CD4-positive, alpha-beta T cell (primary cell): ENCODE data around the gene RNF121. TPM values are rescaled to one million over a fixed set of nuclear protein-coding genes. Genes with fewer than 3 reads are reported as not detected.
"Not testable (repeated sequence)": the region's sequence is repeated elsewhere in the genome, so short reads cannot be mapped to it uniquely, and the experiment has no call there.

Experiments
- ATAC-seq: fragments of 200-7000 bp; cut with Tn5 transposase; one replicate; pipeline ENCODE4 v1.10.0; 2022; ENCODE audit warnings: mild to moderate bottlenecking; ENCODE audit not compliant: poor library complexity
- CTCF ChIA-PET: fragments of 350-600 bp; sonication (Branson Sonifier 250); formaldehyde crosslinking; loops from one replicate; lab custom pipeline; 2021; ENCODE audit warnings: antibody characterized with exemption, inconsistent platforms; lab: Charles Lee
- POLR2A ChIA-PET: fragments of 350-600 bp; sonication (Branson Sonifier 250); formaldehyde crosslinking; loops from one replicate; lab custom pipeline; 2021; ENCODE audit warnings: antibody characterized with exemption, inconsistent platforms; lab: Charles Lee
- DNase-seq, 14 experiments: peaks; one replicate each; pipeline ENCODE4 v3.0.0-alpha.2; 2013 to 2020; ENCODE audit warnings: mixed read lengths in 2 of 14
- H3K27ac ChIP-seq, 2 donors: one replicate each; pipeline versions ENCODE4 v1.5.1 to v1.7.0; 2013; ENCODE audit warnings: low read length in 2 of 2, low read depth in 1 of 2, mild to moderate bottlenecking in 1 of 2
- H3K27me3 ChIP-seq, 2 experiments: 1 replicate in 1 of 2; 2 replicates in 1 of 2; pipeline versions ENCODE4 v1.6.1 to v1.7.0; 2013; ENCODE audit warnings: low read length in 2 of 2, control low read depth in 1 of 2, mild to moderate bottlenecking in 1 of 2, moderate library complexity in 1 of 2; ENCODE audit not compliant: insufficient read depth in 2 of 2, control insufficient read depth in 1 of 2
- H3K36me3 ChIP-seq: one replicate; pipeline ENCODE4 v1.6.1; 2013; ENCODE audit warnings: low read length, control low read depth; ENCODE audit not compliant: insufficient read depth
- H3K4me1 ChIP-seq: one replicate; pipeline ENCODE4 v1.6.1; 2013; ENCODE audit warnings: low read length, control low read depth; ENCODE audit not compliant: insufficient read depth
- H3K4me3 ChIP-seq: one replicate; pipeline ENCODE4 v1.5.1; 2013; ENCODE audit warnings: mild to moderate bottlenecking, low read length, moderate library complexity
- H3K9me3 ChIP-seq, 2 experiments: 1 replicate in 1 of 2; 2 replicates in 1 of 2; pipeline versions ENCODE4 v1.6.1 to v1.7.0; 2013; ENCODE audit warnings: low read length in 2 of 2, mild to moderate bottlenecking in 2 of 2, control low read depth in 1 of 2, moderate library complexity in 1 of 2; ENCODE audit not compliant: control insufficient read depth in 1 of 2, insufficient read depth in 1 of 2
- H3K27ac Mint-ChIP-seq: one replicate; pipeline ENCODE4 v1.8.0; 2020; ENCODE audit warnings: mixed read lengths
- H3K27me3 Mint-ChIP-seq: one replicate; pipeline ENCODE4 v1.8.0; 2021; ENCODE audit warnings: mixed read lengths
- H3K36me3 Mint-ChIP-seq: one replicate; pipeline ENCODE4 v1.8.0; 2021; ENCODE audit warnings: low read depth, mixed read lengths
- H3K4me1 Mint-ChIP-seq: one replicate; pipeline ENCODE4 v1.8.0; 2021; ENCODE audit warnings: low read depth, mixed read lengths
- H3K4me3 Mint-ChIP-seq: one replicate; pipeline ENCODE4 v1.8.0; 2020; ENCODE audit warnings: mild to moderate bottlenecking, mixed read lengths
- H3K9me3 Mint-ChIP-seq: one replicate; pipeline ENCODE4 v1.8.0; 2020; ENCODE audit warnings: mixed read lengths
- intact Hi-C, 2 experiments: fragments of 100-400 bp; cut with DNase I in 1 of 2; cut with micrococcal nuclease in 1 of 2; formaldehyde crosslinking; loops; one replicate each; pipeline versions ENCODE4 v1.15.1 to v1.9.0; 2023 to 2025; cut with DNase I, micrococcal nuclease
- total RNA-seq, 174 experiments: library from RNA in 2 of 174; stranded (reverse) in 2 of 174; gene quantifications; one replicate each; pipeline ENCODE4 v1.2.3 and lab custom pipeline; 2021 to 2026
- TF ChIP-seq, protein P1 (sequence below): fragments of 200-600 bp; IDR thresholded peaks from one replicate; pipeline ENCODE4 v1.8.0; 2022; ENCODE audit warnings: antibody characterized with exemption, mild to moderate bottlenecking

The RNF121 gene
- total RNA-seq, 2 experiments from 2014 or later = 10.1 to 10.4 TPM

DNA sequence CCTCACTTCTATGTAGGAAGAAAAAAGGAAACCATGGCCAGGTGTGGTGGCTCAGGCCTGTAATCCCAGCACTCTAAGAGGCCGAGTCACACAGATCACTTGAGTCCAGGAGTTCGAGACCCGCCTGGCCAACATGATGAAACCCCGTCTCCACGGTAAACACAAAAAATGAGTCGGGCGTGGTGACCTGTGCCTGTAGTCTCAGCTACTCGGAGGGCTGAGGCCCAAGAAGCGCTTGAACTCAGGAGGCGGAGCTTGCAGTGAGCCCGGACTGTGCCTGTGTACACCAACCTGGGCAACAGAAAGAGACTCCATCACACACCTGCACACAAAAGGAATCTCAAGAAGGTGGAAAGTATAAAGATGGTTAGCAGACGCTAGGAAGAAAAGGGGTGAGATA, 32.9 kb upstream of the RNF121 start:
- no peak overlapping the region for H3K4me3 ChIP-seq
- no peaks in the 10 kb centered on the region for H3K27me3 ChIP-seq
- no peak for DNase-seq
- intact Hi-C loops = no loop called here
- H3K36me3 Mint-ChIP-seq = peaks cover 29% of the 10 kb centered on the region
- no peak for ATAC-seq
- CTCF ChIA-PET = no interaction called here
- H3K27ac ChIP-seq = no peak overlapping the region
- no peaks in the 10 kb centered on the region for H3K4me1 Mint-ChIP-seq
- TF ChIP-seq, protein P1, sequence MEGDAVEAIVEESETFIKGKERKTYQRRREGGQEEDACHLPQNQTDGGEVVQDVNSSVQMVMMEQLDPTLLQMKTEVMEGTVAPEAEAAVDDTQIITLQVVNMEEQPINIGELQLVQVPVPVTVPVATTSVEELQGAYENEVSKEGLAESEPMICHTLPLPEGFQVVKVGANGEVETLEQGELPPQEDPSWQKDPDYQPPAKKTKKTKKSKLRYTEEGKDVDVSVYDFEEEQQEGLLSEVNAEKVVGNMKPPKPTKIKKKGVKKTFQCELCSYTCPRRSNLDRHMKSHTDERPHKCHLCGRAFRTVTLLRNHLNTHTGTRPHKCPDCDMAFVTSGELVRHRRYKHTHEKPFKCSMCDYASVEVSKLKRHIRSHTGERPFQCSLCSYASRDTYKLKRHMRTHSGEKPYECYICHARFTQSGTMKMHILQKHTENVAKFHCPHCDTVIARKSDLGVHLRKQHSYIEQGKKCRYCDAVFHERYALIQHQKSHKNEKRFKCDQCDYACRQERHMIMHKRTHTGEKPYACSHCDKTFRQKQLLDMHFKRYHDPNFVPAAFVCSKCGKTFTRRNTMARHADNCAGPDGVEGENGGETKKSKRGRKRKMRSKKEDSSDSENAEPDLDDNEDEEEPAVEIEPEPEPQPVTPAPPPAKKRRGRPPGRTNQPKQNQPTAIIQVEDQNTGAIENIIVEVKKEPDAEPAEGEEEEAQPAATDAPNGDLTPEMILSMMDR = no peak
- no peaks in the 10 kb centered on the region for H3K4me1 ChIP-seq
- POLR2A ChIA-PET = no interaction called here
- no peaks in the 10 kb centered on the region for H3K36me3 ChIP-seq
- H3K9me3 Mint-ChIP-seq = peaks cover 2% of the 10 kb centered on the region
- H3K9me3 ChIP-seq = no peaks in the 10 kb centered on the region
- no peak overlapping the region for H3K4me3 Mint-ChIP-seq
- H3K27ac Mint-ChIP-seq = no peak overlapping the region
- no peaks in the 10 kb centered on the region for H3K27me3 Mint-ChIP-seq

DNA sequence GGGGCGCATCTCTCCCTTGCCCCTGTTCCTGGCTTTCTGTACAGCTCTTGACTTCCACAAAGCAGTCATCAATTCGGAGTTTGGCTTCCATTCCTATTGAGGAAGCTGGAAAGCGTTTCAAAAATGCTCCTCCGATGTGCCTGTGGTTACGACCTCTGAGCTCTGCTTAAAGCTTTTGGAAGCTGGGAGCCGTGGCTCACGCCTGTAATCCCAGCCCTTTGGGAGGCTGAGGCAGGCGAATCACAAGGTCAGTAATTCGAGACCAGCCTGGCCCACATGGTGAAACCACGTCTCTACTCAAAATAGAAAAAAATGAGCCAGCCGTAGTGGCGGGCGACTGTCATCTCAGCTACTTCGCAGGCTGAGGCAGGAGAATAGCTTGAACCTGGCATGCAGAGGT, 27.7 kb upstream of the RNF121 start:
- H3K36me3 ChIP-seq, CTCF ChIA-PET, H3K4me1 ChIP-seq, DNase-seq, intact Hi-C loops, H3K27ac Mint-ChIP-seq, H3K9me3 Mint-ChIP-seq, H3K4me3 Mint-ChIP-seq, H3K4me3 ChIP-seq, POLR2A ChIA-PET, H3K27me3 ChIP-seq, H3K27me3 Mint-ChIP-seq, H3K27ac ChIP-seq, H3K9me3 ChIP-seq, H3K4me1 Mint-ChIP-seq, ATAC-seq: not testable (repeated sequence)
- H3K36me3 Mint-ChIP-seq = peaks cover 46% of the 10 kb centered on the region

DNA sequence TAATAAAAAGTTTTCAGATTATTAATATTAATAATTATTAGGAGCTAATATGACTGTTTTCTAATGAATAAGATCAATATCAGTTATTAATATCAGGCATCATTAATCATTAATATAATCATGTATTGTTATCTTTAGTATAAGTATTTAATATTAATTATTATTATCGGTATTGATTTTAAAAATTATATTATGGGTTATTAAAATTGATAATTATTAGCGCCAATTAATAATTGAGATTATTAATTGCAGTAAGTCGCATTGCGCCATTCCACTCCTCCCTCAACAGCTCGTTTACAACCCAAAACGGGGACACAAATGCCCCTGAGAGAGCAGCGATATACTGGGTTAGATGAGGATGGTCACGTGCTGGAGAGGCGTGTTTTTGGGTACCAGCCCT, 20.6 kb upstream of the RNF121 start:
- no peak overlapping the region for H3K27ac Mint-ChIP-seq
- TF ChIP-seq, protein P1 = no peak
- intact Hi-C loops = no loop called here
- no peaks in the 10 kb centered on the region for H3K9me3 Mint-ChIP-seq
- no peaks in the 10 kb centered on the region for H3K4me1 ChIP-seq
- no peak overlapping the region for H3K4me3 ChIP-seq
- no peaks in the 10 kb centered on the region for H3K4me1 Mint-ChIP-seq
- H3K27me3 ChIP-seq = no peaks in the 10 kb centered on the region
- ChIA-PET CTCF (no interaction called here), POLR2A (no interaction called here)
- H3K36me3 Mint-ChIP-seq = peaks cover 84% of the 10 kb centered on the region
- no peaks in the 10 kb centered on the region for H3K9me3 ChIP-seq
- no peak overlapping the region for H3K27ac ChIP-seq
- no peak for ATAC-seq
- H3K4me3 Mint-ChIP-seq = no peak overlapping the region
- H3K27me3 Mint-ChIP-seq = no peaks in the 10 kb centered on the region
- H3K36me3 ChIP-seq = peaks cover 11% of the 10 kb centered on the region
- no peak for DNase-seq

DNA sequence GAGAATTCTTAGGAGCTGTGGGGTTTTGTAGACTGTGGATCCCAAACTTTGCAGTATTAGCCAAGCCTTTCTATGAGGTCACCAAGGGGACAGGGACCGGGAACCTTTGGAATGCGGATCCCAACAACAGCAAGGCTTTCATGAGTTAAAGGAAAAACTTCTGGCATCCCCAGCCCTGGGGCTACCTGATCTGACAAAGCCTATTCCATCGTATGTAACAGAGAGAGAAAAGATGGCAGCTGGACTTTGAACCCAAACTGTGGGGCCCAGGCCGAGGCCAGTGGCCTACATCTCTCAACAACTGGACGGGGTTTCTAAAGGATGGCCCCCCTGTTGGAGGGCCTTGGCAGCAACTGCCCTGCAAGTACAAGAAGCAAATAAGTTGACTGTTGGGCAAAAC, 18.1 kb upstream of the RNF121 start:
- POLR2A ChIA-PET, DNase-seq, intact Hi-C loops, H3K27ac Mint-ChIP-seq, H3K27me3 ChIP-seq, ATAC-seq, H3K4me1 Mint-ChIP-seq, H3K27me3 Mint-ChIP-seq, H3K9me3 ChIP-seq, CTCF ChIA-PET, H3K27ac ChIP-seq, H3K4me3 Mint-ChIP-seq, H3K4me1 ChIP-seq, H3K9me3 Mint-ChIP-seq, H3K4me3 ChIP-seq: not testable (repeated sequence)
- peaks cover 26% of the 10 kb centered on the region for H3K36me3 ChIP-seq
- peaks cover 88% of the 10 kb centered on the region for H3K36me3 Mint-ChIP-seq

DNA sequence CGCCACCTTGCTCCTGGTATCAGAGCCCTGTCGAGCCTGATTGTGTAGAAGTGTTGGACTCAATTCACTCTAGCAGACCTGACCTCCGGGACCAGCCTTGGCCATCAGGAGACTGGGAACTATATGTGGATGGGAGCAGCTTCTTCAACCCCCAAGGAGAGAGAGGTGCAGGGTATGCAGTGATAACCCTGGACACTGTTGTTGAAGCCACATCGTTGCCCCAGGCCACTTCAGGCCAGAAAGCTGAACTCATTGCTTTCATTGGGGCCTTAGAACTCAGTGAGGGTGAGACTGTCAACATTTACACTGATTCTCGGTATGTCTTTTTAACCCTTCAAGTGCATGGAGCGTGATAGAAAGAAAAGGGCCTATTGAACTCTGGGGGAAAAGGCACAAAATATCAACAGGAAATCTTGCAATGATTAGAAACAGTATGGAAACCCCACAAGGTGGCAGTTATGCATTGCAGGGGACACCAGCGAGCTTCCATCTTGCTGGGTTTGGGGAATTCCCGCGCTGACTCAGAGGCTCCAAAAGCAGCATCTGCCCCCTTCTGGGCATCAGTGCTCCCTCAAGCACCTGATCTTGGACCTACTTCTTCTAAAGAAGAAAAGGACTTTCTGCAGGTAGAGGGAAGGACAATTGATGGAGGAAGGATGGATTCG, 17.4 kb upstream of the RNF121 start:
- H3K27ac ChIP-seq, H3K9me3 Mint-ChIP-seq, H3K4me1 Mint-ChIP-seq, H3K4me1 ChIP-seq, CTCF ChIA-PET, H3K27me3 ChIP-seq, POLR2A ChIA-PET, H3K4me3 ChIP-seq, H3K9me3 ChIP-seq, H3K27ac Mint-ChIP-seq, intact Hi-C loops, ATAC-seq, H3K4me3 Mint-ChIP-seq, H3K27me3 Mint-ChIP-seq: not testable (repeated sequence)
- DNase-seq = peak in 3 of 14 experiments; percentile 13 to 32 (median 14)
- peaks cover 33% of the 10 kb centered on the region for H3K36me3 ChIP-seq
- peaks cover 88% of the 10 kb centered on the region for H3K36me3 Mint-ChIP-seq

DNA sequence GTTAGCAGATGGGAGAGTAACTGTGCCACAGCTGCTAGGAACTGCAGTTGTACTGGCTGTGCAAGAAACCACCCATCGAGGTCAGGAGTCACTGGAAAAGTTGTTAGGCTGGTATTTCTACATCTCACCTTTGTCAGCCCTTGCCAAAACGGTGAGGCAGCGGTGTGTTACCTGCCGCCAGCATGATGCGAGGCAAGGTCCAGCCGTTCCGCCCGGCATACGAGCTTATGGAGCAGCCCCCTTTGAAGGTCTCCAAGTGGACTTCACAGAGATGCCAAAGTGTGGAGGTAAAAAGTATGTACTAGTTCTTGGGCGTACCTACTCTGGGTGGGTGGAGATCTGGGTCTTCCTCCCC, 16.9 kb upstream of the RNF121 start:
- H3K4me3 Mint-ChIP-seq, CTCF ChIA-PET, H3K4me1 Mint-ChIP-seq, H3K4me1 ChIP-seq, ATAC-seq, DNase-seq, H3K27ac Mint-ChIP-seq, H3K9me3 Mint-ChIP-seq, H3K27ac ChIP-seq, POLR2A ChIA-PET, H3K4me3 ChIP-seq, H3K27me3 ChIP-seq, H3K9me3 ChIP-seq, H3K27me3 Mint-ChIP-seq, intact Hi-C loops: not testable (repeated sequence)
- H3K36me3 Mint-ChIP-seq = peaks cover 87% of the 10 kb centered on the region
- peaks cover 36% of the 10 kb centered on the region for H3K36me3 ChIP-seq
